ENCODE results near the gene LMBR1.
"Not testable (repeated sequence)": the region's sequence is repeated elsewhere in the genome, so short reads cannot be mapped to it uniquely, and the experiment has no call there.

Gene LMBR1

GRCh38 chr7:156843582-156843981 lies 49.4 kb downstream of the LMBR1 start:
- DNase-seq: not testable (repeated sequence)

- no peak for DNase-seq
Observed at GRCh38 chr7:156843157-156843556, 49.8 kb downstream of the LMBR1 start.

GRCh38 chr7:156842740-156843140 lies 50.2 kb downstream of the LMBR1 start:
- DNase-seq: no peak

- no peak for DNase-seq
Observed at GRCh38 chr7:156842317-156842716, 50.7 kb downstream of the LMBR1 start.

GRCh38 chr7:156841497-156841896 lies 51.5 kb downstream of the LMBR1 start:
- no peak for DNase-seq

GRCh38 chr7:156840134-156840533 lies 52.8 kb downstream of the LMBR1 start:
- DNase-seq: no peak

GRCh38 chr7:156836443-156836842 lies 56.5 kb downstream of the LMBR1 start:
- DNase-seq: no peak

GRCh38 chr7:156834462-156834861 lies 58.5 kb downstream of the LMBR1 start:
- DNase-seq: no peak

GRCh38 chr7:156833312-156833711 lies 59.7 kb downstream of the LMBR1 start:
- no peak for DNase-seq

GRCh38 chr7:156832195-156832877 lies 60.6 kb downstream of the LMBR1 start:
- DNase-seq: no peak

- no peak for DNase-seq
Observed at GRCh38 chr7:156829669-156830336, 63.2 kb downstream of the LMBR1 start.

GRCh38 chr7:156827587-156828203 lies 65.3 kb downstream of the LMBR1 start:
- DNase-seq: no peak

- DNase-seq: no peak
Observed at GRCh38 chr7:156823435-156823834, 69.5 kb downstream of the LMBR1 start.

- no peak for DNase-seq
Observed at GRCh38 chr7:156820445-156821063, 72.4 kb downstream of the LMBR1 start.

GRCh38 chr7:156819733-156820295 lies 73.2 kb downstream of the LMBR1 start:
- DNase-seq: no peak

GRCh38 chr7:156818133-156818532 lies 74.8 kb downstream of the LMBR1 start:
- no peak for DNase-seq

- DNase-seq: no peak
Observed at GRCh38 chr7:156816943-156817572, 75.9 kb downstream of the LMBR1 start.

- DNase-seq: no peak
Observed at GRCh38 chr7:156811706-156812105, 81.3 kb downstream of the LMBR1 start.

GRCh38 chr7:156803656-156804055 lies 89.3 kb downstream of the LMBR1 start:
- not testable (repeated sequence) for DNase-seq

GRCh38 chr7:156802214-156802613 lies 90.8 kb downstream of the LMBR1 start:
- DNase-seq: no peak

GRCh38 chr7:156795415-156795814 lies 97.6 kb downstream of the LMBR1 start:
- no peak for DNase-seq

GRCh38 chr7:156793334-156793733 lies 99.6 kb downstream of the LMBR1 start:
- no peak for DNase-seq

- no peak for DNase-seq
Observed at GRCh38 chr7:156792611-156793010, 100.4 kb downstream of the LMBR1 start.
